H54 (cell line): ENCODE measurements around the gene NALCN.

Experiments
- DNase-seq: peaks from one replicate; pipeline ENCODE4 v3.0.0; 2011; ENCODE audit warnings: low spot score, mixed read lengths; ENCODE audit not compliant: insufficient read length
- FAIRE-seq: peaks from 3 replicates; lab custom pipeline; 2011; peaks lifted over from hg19 to GRCh38; lab: Jason Lieb, UNC
- POLR2A ChIP-seq: IDR thresholded peaks from 2 replicates; pipeline ENCODE4 v1.6.1; 2011; ENCODE audit warnings: low read depth, mild to moderate bottlenecking, low read length

The NALCN gene

DNA sequence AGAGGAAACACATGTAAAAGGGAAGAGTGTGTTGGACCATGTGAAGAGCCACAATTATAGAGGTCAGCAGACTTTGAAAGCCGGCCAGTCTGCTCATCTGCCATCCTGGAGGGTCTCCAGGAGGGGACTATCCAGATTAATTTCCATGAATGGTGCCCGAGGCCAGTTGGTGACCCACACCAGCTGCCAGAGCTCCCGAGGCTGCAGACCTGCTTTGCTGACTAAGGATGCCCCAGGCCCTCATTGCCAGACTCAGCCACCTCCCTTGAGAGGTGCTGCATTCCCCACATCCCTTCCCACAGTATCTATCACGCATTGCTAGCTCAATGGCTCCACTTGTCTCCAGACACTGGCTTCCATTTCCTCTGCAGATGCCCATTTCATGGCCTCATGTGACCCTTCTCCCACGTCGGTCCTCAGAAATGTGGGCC lies 110.3 kb downstream of the NALCN start:
- no peak for FAIRE-seq
- no peak for DNase-seq
- no peak for TF ChIP-seq POLR2A

DNA sequence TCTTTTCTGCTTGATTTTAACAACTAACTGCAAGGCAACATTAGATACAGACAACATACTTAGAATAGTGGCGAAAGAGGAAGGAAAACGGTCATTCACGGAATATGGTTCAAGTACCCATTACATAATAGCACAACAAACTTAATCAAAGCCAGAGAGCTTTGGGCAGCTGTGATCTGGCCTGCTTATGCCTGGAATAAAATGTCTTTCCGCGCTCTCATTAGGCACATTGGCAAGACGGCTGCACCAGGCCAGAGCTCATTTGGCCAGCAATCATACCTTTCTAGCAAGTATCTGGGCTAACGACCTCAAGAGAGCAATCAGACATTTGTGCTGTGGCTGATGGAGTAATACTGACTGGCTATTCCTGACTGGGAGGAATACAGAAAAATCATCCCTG lies 112.8 kb downstream of the NALCN start:
- DNase-seq (no peak), FAIRE-seq (no peak)
- TF ChIP-seq POLR2A = no peak

GRCh38 chr13:101301053-101301452 lies 115.3 kb downstream of the NALCN start:
- no peak for TF ChIP-seq POLR2A
- no peak for DNase-seq
- no peak for FAIRE-seq

GRCh38 chr13:101300531-101300930 lies 115.8 kb downstream of the NALCN start:
- DNase-seq (no peak), FAIRE-seq (peak; percentile 45)
- TF ChIP-seq POLR2A = no peak

DNA sequence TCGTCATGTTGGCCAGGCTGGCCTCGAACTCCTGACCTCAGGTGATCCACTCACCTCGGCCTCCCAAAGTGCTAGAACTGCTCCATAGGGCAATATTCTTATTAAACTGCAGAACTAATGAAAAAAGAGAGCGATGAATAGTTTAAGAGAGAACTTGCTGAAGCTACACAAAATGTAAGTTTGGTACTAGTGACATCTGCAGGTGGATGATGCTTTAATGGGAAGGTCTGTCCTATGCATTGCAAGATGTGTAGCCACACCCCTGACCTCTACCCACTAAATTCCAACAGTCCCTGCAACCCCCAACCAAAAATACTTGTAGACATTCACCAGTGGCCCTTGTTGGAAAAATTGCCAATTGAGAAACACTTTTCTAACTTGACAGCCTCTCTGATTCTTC lies 117.8 kb downstream of the NALCN start:
- peak; percentile 48 for FAIRE-seq
- TF ChIP-seq POLR2A = no peak
- DNase-seq = no peak

DNA sequence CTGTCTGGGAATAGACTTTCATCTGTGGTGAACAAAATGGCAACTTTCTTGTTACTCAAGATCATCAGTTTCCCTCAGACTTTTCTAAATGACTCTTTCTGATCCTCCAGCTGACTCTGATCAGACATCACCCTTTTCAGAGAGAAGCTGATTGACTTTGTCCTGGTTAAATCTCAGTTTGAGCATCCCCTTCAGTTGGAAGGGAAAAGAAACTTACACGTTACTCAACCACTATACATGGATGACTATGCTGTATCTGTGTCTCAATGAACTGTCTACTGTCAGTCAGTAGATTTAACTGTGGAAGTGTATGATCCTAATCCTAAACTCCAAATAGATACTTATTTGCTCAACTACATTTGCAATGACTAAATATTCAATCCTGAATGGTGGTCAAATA lies 118.5 kb downstream of the NALCN start:
- no peak for TF ChIP-seq POLR2A
- no peak for DNase-seq
- peak; percentile 89 for FAIRE-seq

GRCh38 chr13:101292711-101293110 lies 123.6 kb downstream of the NALCN start:
- peak; percentile 87 for FAIRE-seq
- no peak for DNase-seq
- no peak for TF ChIP-seq POLR2A

- no peak for DNase-seq
- no peak for TF ChIP-seq POLR2A
- peak; percentile 92 for FAIRE-seq
Measured at GRCh38 chr13:101291646-101292515, 124.4 kb downstream of the NALCN start.

GRCh38 chr13:101291206-101291605 lies 125.1 kb downstream of the NALCN start:
- DNase-seq = no peak
- peak; percentile 43 for FAIRE-seq

GRCh38 chr13:101289764-101290163 lies 126.5 kb downstream of the NALCN start:
- no peak for FAIRE-seq
- TF ChIP-seq POLR2A = no peak
- peak; percentile 42 for DNase-seq

More at GRCh38 chr13:101291206-101291605, 125.1 kb downstream of the NALCN start:
- no peak for TF ChIP-seq POLR2A

DNA sequence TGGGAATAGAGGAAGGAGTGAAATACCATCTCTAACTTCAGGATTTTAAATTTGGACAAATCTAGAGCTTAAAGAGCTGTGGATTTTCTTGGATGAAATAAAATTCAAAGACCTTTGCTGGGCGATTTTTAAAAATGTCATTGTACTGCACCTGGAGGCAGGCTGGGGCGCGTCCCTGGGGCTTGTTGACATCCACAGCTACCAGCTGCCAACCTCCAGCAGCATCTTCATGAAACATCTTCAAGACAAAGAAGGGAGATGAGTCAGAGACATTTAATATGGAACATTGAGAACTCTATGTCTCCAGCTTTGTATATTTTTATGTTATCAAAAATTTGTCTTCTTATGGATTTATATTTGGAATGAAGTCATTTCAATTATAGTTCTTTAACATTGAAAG lies 132.5 kb downstream of the NALCN start:
- no peak for TF ChIP-seq POLR2A
- DNase-seq (no peak), FAIRE-seq (no peak)

DNA sequence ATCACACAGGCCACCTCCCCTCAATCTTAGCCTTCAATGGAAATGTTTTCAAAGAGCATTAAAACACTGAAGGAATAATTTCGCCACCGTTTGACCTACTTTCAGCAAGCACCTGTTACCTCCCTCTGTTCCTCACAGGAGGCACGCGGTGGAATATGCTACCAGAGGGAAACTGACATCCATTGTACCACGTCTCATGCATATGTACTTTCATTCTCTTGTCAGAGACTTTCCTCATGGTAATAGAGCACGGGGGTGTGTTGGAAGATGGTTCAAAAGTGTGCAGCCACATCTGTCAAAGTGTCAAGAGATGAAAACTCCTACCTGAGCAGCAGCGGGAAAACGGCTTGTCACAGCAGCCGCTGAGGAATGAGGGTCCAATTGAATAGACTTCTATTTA lies 143.4 kb downstream of the NALCN start:
- no peak for FAIRE-seq
- DNase-seq = no peak
- no peak for TF ChIP-seq POLR2A

DNA sequence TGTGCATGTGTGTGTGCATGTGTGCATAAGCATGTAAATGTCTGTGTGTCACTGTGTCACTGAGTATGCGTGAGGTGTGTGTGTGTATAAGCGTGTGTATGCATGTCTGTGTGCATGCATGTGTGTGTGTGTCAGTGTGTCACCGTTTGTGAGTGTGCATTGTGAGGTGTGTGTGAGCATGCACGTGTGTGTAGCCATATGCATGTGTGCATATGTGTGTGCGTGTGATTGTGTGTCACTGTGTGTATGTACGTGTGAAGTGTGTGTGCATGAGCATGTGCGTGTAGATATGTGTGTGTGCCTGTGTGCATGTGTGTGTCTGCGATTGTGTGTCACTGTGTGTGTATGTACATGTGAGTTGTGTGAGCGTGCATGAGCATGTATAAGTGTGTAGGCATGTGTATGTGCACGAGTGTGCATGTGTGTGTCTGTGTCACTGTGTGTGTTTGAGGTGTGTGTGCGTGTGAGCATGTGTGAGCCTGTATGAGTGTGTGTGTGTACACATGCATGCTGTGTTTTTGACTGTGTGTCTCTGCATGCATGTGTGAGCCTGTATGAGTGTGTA lies 144.5 kb downstream of the NALCN start:
- DNase-seq = no peak
- TF ChIP-seq POLR2A = no peak
- FAIRE-seq = peak; percentile 90

DNA sequence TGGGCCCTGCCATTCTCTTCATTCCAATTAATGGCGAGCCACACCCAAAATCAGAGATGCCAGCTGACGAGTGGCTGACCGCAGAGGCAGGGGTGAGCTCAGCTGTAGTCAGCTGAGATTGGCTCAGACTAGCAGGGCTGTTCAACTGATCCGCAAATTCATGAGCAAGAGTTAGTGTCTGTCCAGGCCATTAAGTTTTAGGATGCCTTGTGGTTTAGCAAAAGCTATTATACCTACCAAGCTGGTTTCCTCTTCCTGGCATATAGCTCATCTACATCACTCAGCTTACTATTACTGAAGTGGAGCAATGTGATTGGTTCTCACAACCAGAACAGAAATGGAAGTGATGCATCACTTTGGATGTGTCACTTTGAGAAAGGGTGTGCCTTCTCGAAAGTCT lies 148.7 kb downstream of the NALCN start:
- no peak for TF ChIP-seq POLR2A
- FAIRE-seq (peak; percentile 100), DNase-seq (peak; percentile 79)

DNA sequence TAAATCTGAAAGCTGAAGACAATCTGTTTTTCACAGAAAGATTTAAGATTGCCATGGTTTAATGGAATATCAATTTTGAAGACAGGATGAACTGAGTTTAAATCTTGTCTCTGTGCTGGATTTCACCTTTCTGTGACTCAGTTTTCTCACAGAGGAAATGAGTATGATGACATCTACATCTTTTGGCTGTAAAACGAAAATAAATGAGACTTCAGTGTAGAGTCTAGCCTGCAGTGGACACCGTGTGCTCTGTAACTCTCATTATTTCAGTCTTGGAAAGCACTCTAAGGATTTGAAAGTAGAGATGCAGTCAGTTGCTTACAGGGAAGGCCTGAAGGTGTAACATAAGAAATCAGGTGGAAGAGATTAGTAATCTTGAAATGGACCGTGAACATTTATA lies 150.4 kb downstream of the NALCN start:
- DNase-seq (no peak), FAIRE-seq (no peak)
- no peak for TF ChIP-seq POLR2A
